Natural killer cell (primary cell): ENCODE data around the gene CREM. TPM values are rescaled to one million over a fixed set of nuclear protein-coding genes. Genes with fewer than 3 reads are reported as not detected.

Source experiments
- ATAC-seq, 3 donors: fragments of 150-1000 bp in 2 of 3; fragments of 200-7000 bp in 1 of 3; cut with Tn5 transposase; 1 replicate in 1 of 3; 2 replicates in 2 of 3; pipeline ENCODE4 v1.10.0; 2021; ENCODE audit warnings: mild to moderate bottlenecking in 2 of 3, moderate library complexity in 2 of 3
- DNase-seq, 2 donors: peaks; one replicate each; pipeline versions ENCODE4 v3.0.0 to v3.0.0-alpha.2; 2013 to 2021; ENCODE audit warnings: mixed read lengths in 1 of 2
- H3K27ac ChIP-seq: one replicate; pipeline ENCODE4 v1.5.1; 2013; ENCODE audit warnings: mild to moderate bottlenecking, low read length
- H3K27me3 ChIP-seq: one replicate; pipeline ENCODE4 v1.6.1; 2013; ENCODE audit warnings: low read length; ENCODE audit not compliant: control insufficient read depth, insufficient read depth
- H3K36me3 ChIP-seq: one replicate; pipeline ENCODE4 v1.6.1; 2013; ENCODE audit warnings: low read length; ENCODE audit not compliant: control insufficient read depth, insufficient read depth
- H3K4me1 ChIP-seq: one replicate; pipeline ENCODE4 v1.6.1; 2013; ENCODE audit warnings: low read length; ENCODE audit not compliant: control insufficient read depth, insufficient read depth
- H3K4me3 ChIP-seq: one replicate; pipeline ENCODE4 v1.5.1; 2013; ENCODE audit warnings: low read length
- H3K9me3 ChIP-seq: one replicate; pipeline ENCODE4 v1.6.1; 2013; ENCODE audit warnings: low read length; ENCODE audit not compliant: control insufficient read depth, insufficient read depth
- H3K27ac Mint-ChIP-seq, 2 donors: one replicate each; pipeline ENCODE4 v1.8.0; 2022; ENCODE audit warnings: mild to moderate bottlenecking in 2 of 2, mixed read lengths in 2 of 2, moderate library complexity in 1 of 2
- H3K27me3 Mint-ChIP-seq, 2 donors: one replicate each; pipeline ENCODE4 v1.8.0; 2022; ENCODE audit warnings: low read depth in 2 of 2, mixed read lengths in 2 of 2
- H3K36me3 Mint-ChIP-seq: one replicate; pipeline ENCODE4 v1.8.0; 2022; ENCODE audit warnings: mixed read lengths
- H3K4me1 Mint-ChIP-seq, 2 donors: one replicate each; pipeline ENCODE4 v1.8.0; 2022; ENCODE audit warnings: mixed read lengths in 2 of 2
- H3K4me3 Mint-ChIP-seq: one replicate; pipeline ENCODE4 v1.8.0; 2022; ENCODE audit warnings: mild to moderate bottlenecking, moderate library complexity, mixed read lengths
- H3K9me3 Mint-ChIP-seq, 2 donors: one replicate each; pipeline ENCODE4 v1.8.0; 2022; ENCODE audit warnings: mixed read lengths in 2 of 2
- WGBS: methylation state at CpG from one replicate; pipeline ENCODE4 v1.1.7; 2013; ENCODE audit warnings: missing lambda C conversion rate; ENCODE audit not compliant: insufficient coverage; 5-methylcytosine and 5-hydroxymethylcytosine counted together
- intact Hi-C: fragments of 100-400 bp; cut with micrococcal nuclease; formaldehyde crosslinking; loops from one replicate; pipeline ENCODE4 v1.14.2; 2022
- total RNA-seq, 4 donors: library from RNA; stranded (reverse); fragments of 120-200 nt in 1 of 4; gene quantifications; one replicate each; pipeline versions ENCODE4 v1.2.3 to v1.2.4, GENCODE V29; 2013 to 2022
- TF ChIP-seq, protein P1 (sequence below): fragments of 200-600 bp; IDR thresholded peaks from one replicate; pipeline ENCODE4 v1.8.0; 2022; ENCODE audit warnings: antibody characterized with exemption

Gene CREM
- total RNA-seq, 3 donors from 2014 or later (not counting 1 experiment from before 2014, with no cell fraction given): 48.0 to 64.3 (median 54.6) TPM

DNA sequence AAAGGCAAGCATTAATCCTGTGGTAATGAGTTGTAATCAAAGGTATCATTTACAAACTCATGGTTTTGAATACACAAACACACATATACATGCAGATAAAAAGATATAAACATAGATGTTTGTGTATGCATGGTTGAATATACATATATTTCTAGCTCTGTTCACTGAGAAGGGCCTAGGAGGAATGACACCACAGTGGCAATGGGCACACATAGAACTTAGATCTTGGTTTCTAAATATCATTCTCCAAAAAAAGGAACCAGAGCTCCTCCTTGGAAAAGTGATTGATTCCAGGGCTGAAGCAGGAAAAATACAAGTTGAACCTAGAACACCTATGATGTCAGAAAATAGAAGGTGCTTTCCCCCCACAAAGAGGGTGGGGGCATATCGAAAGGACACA, 43.4 kb upstream of the CREM start:
- Histone ChIP-seq H3K27me3 (no peaks in the 10 kb centered on the region), H3K9me3 (no peaks in the 10 kb centered on the region), H3K4me3 (no peak overlapping the region), H3K36me3 (no peaks in the 10 kb centered on the region), H3K27ac (no peak overlapping the region), H3K4me1 (peaks cover 8% of the 10 kb centered on the region)
- no peaks in the 10 kb centered on the region for H3K36me3 Mint-ChIP-seq
- TF ChIP-seq, protein P1, sequence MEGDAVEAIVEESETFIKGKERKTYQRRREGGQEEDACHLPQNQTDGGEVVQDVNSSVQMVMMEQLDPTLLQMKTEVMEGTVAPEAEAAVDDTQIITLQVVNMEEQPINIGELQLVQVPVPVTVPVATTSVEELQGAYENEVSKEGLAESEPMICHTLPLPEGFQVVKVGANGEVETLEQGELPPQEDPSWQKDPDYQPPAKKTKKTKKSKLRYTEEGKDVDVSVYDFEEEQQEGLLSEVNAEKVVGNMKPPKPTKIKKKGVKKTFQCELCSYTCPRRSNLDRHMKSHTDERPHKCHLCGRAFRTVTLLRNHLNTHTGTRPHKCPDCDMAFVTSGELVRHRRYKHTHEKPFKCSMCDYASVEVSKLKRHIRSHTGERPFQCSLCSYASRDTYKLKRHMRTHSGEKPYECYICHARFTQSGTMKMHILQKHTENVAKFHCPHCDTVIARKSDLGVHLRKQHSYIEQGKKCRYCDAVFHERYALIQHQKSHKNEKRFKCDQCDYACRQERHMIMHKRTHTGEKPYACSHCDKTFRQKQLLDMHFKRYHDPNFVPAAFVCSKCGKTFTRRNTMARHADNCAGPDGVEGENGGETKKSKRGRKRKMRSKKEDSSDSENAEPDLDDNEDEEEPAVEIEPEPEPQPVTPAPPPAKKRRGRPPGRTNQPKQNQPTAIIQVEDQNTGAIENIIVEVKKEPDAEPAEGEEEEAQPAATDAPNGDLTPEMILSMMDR: no peak
- WGBS: no CpG with 5 or more reads among the region's 1 CpG
- DNase-seq (no peak), ATAC-seq (no peak)
- intact Hi-C loops: no loop called here
- H3K27ac Mint-ChIP-seq: peak overlapping the region in 1 of 2 donors; percentile 42
- H3K4me1 Mint-ChIP-seq: peaks cover 62 to 68% of the 10 kb centered on the region in 2 donors
- H3K4me3 Mint-ChIP-seq: no peak overlapping the region
- no peaks in the 10 kb centered on the region for H3K27me3 Mint-ChIP-seq
- H3K9me3 Mint-ChIP-seq: no peaks in the 10 kb centered on the region

DNA sequence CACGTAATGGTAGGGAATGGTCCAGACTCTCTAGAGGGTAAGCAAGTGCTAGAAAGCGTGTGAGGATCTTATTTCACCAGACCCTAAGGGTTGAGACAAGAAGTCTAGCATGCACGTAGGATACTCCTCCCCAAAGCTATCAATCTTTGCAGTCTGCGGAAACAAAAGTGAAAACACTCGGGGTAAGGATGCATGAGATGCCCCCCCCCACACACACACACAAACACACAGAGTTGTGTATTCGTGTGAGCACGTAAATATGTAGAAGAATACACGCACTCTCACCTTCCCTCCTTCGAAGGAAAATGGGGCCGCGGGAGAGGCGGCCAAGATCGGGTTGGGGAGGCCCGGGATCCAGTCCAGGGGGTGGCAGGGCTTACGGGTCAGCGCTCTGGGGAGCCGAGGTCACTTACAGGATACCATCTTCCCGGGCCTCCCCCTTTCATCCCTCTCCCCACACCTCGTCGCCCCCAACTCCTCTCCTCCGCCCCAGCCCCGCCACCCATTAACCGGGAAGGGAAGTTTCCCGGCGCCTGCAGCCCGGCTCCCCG, 37.0 kb upstream of the CREM start:
- no peaks in the 10 kb centered on the region for H3K27me3 ChIP-seq
- no peaks in the 10 kb centered on the region for H3K9me3 ChIP-seq
- H3K4me3 ChIP-seq: peak overlapping the region; percentile 70
- peak overlapping the region; percentile 92 for H3K4me3 Mint-ChIP-seq
- H3K27ac ChIP-seq: peak overlapping the region; percentile 97
- no peaks in the 10 kb centered on the region for H3K36me3 ChIP-seq
- H3K9me3 Mint-ChIP-seq: no peaks in the 10 kb centered on the region
- H3K27ac Mint-ChIP-seq: peak overlapping the region; percentile 83 to 97
- H3K4me1 Mint-ChIP-seq: peaks cover 50 to 52% of the 10 kb centered on the region in 2 donors
- peaks cover 0 to 7% of the 10 kb centered on the region in 2 donors for H3K27me3 Mint-ChIP-seq
- H3K36me3 Mint-ChIP-seq: no peaks in the 10 kb centered on the region
- under 1% methylated on average over 24 of the region's 27 CpGs for WGBS
- peaks cover 21% of the 10 kb centered on the region for H3K4me1 ChIP-seq
- DNase-seq: peak in 1 of 2 donors; percentile 57
- TF ChIP-seq, protein P1: no peak
- intact Hi-C loops: loop anchor here (1.0 kb wide), 1 partner anchor 38 kb away; no protein-coding TSS in a partner anchor
- peak; percentile 13 to 59 (median 19) for ATAC-seq

DNA sequence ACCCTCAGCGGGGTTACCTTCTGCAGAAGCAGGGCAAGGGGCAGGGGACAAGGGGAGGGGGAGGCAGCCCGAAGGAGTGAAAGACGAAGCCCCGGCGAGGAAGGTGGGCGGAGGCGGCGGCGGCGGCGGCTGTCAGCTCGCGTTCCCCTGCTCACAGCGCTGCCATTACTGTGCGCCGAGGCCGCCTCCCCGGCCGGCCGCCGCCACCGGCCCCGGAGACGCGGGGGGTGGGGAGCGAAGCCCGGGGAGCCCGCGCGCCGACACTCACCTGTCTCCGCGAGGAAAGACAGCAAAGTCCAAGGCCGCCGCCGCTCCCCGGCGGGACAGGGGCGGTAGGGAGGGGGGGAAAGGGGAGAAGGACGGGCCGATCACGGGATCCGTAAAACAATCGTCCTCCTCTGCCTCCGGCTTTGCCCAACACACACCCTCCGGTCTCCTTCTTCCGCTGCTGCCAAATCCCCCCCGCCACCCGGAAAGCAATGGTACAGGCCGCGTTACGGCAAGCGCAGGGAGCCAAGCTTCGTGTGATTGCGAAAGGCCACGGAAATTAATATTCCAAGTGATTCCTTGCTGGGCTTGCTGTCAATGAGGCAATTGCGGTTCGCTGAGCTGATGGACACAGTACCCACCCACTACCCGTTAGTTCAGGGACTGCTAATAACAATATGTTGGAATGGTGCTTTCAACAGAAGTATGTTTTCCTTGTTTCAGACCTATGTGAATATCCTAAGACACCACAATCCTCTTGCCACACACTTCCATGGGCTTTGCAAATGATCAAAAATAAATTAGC, 36.3 kb upstream of the CREM start, which contains the start of gene CUL2:
Gene CUL2, minus strand, starts transcription at position 180 of the 793 bp plus-strand sequence. CDS start 19,024 bp downstream, outside the sequence.
- ATAC-seq (peak; percentile 94 to 96 (median 94)), DNase-seq (peak; percentile 94 to 96)
- under 1% methylated on average over 55 of the region's 59 CpGs for WGBS
- H3K4me1 Mint-ChIP-seq: peaks cover 50 to 52% of the 10 kb centered on the region in 2 donors
- H3K27ac ChIP-seq: peak within 1 kb of the TSS; percentile 97
- peak within 1 kb of the TSS; percentile 92 for H3K4me3 Mint-ChIP-seq
- H3K27ac Mint-ChIP-seq: peak within 1 kb of the TSS; percentile 87 to 97
- peaks cover 21% of the 10 kb centered on the region for H3K4me1 ChIP-seq
- TF ChIP-seq, protein P1: no peak
- intact Hi-C loops: loop anchor here (1.0 kb wide), 1 partner anchor 37 kb away; no protein-coding TSS in a partner anchor
- H3K4me3 ChIP-seq: peak within 1 kb of the TSS; percentile 70
- peaks cover 0 to 7% of the 10 kb centered on the region in 2 donors for H3K27me3 Mint-ChIP-seq
- no peaks in the 10 kb centered on the region for H3K9me3 Mint-ChIP-seq
- H3K36me3 Mint-ChIP-seq: no peaks in the 10 kb centered on the region
- no peaks in the 10 kb centered on the region for H3K36me3 ChIP-seq
- no peaks in the 10 kb centered on the region for H3K27me3 ChIP-seq
- no peaks in the 10 kb centered on the region for H3K9me3 ChIP-seq
